Measurements from ENCODE around the gene EEF1G. TPM values are rescaled to one million over a fixed set of nuclear protein-coding genes. Genes with fewer than 3 reads are reported as not detected.

Gene EEF1G
- total and polyA plus RNA-seq, 2 of the 13 experiments (the other 11 are each of a cell fraction or from before 2014, with no cell fraction given): 1,787 to 2,144 TPM

DNA sequence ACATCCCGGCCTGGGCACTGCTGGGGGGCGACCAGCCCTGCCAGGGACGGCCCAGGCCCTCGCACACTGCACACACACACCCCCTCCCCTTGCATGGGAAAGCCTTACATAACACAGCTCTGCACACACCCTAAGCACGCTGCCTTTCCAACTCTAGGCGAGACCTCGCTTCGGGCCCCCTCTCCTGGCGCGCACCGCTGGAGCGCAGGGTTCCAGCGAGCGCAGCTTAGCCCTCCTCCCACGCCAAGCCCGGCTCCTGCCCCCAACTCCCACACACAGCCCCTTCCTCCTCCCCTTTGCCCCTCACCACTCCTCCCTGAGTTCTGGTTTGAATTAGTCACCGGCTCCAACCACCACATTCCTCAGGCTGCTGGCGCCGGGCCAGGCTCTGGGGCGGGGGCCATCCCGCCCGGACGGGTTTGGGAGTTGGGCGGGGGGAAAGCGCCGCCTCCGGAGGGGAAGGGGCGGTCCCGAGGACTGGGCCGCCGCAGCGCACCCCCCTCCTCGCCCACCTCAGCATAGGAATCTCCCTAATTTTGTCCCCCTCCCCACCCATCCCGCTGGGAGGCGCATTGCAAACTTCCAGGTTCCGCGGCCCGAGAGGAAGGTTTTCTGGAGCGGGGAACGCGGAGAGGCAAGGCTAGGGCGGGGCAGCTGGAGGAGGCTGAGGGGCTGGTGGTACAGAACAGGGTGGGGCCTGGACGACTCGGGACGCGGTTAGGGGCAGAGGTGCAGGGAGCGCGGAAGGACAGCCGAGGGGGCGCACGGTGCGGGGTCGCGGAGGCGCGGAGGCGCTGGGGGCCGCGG lies 28.1 kb downstream of the EEF1G start (continued):
- no peak; the same call in 1 of the 2 replicates for TF ChIP-seq GMEB1 (CRISPR knock-in tag; IDR thresholded peaks at IDR 0.05; ENCODE audit: borderline replicate concordance)
- TF ChIP-seq, protein P1, sequence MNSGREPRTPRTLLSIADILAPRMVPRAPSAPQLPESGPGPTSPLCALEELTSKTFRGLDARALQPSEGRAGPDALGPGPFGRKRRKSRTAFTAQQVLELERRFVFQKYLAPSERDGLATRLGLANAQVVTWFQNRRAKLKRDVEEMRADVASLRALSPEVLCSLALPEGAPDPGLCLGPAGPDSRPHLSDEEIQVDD (CRISPR knock-in tag; IDR thresholded peaks at IDR 0.05; ENCODE audit: borderline replicate concordance): no peak
- peak; percentile 73; the same call in 1 of the 2 replicates for TF ChIP-seq ZC3H13 (CRISPR knock-in tag; IDR thresholded peaks at IDR 0.05)
- TF ChIP-seq ZNF839 (CRISPR knock-in tag; IDR thresholded peaks at IDR 0.05; ENCODE audit: borderline replicate concordance): no peak
- 0 out of 2 replicates have a peak, but pooled peaks have one; percentile 16 for TF ChIP-seq ZNF580 (CRISPR knock-in tag; IDR thresholded peaks at IDR 0.05; ENCODE audit: borderline replicate concordance, low read depth)
- TF ChIP-seq MZF1 (CRISPR knock-in tag; IDR thresholded peaks at IDR 0.05; ENCODE audit: borderline replicate concordance): no peak
- no peak for TF ChIP-seq SMC3 (IDR thresholded peaks at IDR 0.05; ENCODE audit: low read length)
- peak; percentile 67; the same call in 1 of the 2 replicates for TF ChIP-seq FOXP4 (CRISPR knock-in tag; IDR thresholded peaks at IDR 0.05)
- no peak for TF ChIP-seq ZKSCAN5 (CRISPR knock-in tag; IDR thresholded peaks at IDR 0.05)
- TF ChIP-seq ZNF615 (CRISPR knock-in tag; IDR thresholded peaks at IDR 0.05; ENCODE audit: borderline replicate concordance): no peak; the same call in 1 of the 2 replicates
- peak; percentile 80 for TF ChIP-seq ARID4A (CRISPR knock-in tag; IDR thresholded peaks at IDR 0.05; ENCODE audit: borderline replicate concordance)
- no peak for TF ChIP-seq ZNF30 (CRISPR knock-in tag; IDR thresholded peaks at IDR 0.05)
- TF ChIP-seq ZSCAN5A (CRISPR knock-in tag; IDR thresholded peaks at IDR 0.05; ENCODE audit: borderline replicate concordance): no peak
- TF ChIP-seq ZNF891 (CRISPR knock-in tag; IDR thresholded peaks at IDR 0.05): no peak
- no peak for TF ChIP-seq ATF7 (IDR thresholded peaks at IDR 0.05)
- 0 out of 2 replicates have a peak, but pooled peaks have one; percentile 27 for TF ChIP-seq ATF7 (CRISPR knock-in tag; IDR thresholded peaks at IDR 0.05)
- peak; percentile 69 for TF ChIP-seq ZNF777 (CRISPR knock-in tag; IDR thresholded peaks at IDR 0.05)
- TF ChIP-seq ZNF383 (CRISPR knock-in tag; IDR thresholded peaks at IDR 0.05; ENCODE audit: borderline replicate concordance): no peak

Measured in HepG2 (cell line).